ENCODE measurements around the gene PRRT1B.
A peak's percentile ranks its signal among the peaks of the same experiment; 100 is the strongest.
"Not testable (repeated sequence)": the region's sequence is repeated elsewhere in the genome, so short reads cannot be mapped to it uniquely, and the experiment has no call there.

Gene PRRT1B

DNA sequence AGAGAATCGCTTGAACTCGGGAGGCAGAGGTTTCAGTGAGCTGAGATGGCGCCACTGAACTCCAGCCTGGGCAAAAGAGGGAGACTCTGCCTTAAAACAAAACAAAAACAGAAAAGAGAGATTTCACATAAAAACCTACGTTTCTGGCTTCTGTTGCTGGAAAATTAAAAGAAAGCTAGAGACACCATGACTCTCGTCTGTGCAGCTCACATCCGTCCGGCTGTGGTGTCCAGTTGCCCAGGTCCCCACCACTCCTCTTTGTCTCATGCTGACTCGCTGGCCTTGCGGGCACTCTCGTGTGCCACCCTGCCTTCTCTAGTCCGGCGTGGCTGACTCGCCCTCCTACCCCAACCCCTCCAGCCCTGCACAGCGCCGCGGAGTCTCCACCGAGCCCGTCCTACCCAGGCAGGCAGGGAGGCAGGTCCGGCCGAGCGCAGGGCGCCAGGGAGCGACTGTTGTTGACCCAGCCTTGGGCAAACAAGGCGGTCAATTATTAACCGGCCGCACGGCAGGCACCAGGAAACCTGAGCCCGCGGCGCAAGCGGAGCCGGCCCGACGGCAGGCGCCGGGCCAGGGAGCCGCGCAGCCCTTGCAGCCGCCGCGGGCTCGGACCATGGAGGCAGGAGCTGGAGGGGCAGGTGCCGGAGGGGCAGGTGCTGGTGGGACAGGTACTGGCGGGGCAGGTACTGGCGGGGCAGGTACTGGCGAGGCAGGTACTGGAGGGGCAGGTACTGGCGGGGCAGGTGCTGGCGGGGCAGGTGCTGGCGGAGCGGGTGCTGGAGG, at the start of gene PRRT1B:
PRRT1B (plus strand) TSS at position 521 of the 783 bp plus-strand sequence; CDS start at position 614, 93 bp downstream.
- DNase-seq = no peak

DNA sequence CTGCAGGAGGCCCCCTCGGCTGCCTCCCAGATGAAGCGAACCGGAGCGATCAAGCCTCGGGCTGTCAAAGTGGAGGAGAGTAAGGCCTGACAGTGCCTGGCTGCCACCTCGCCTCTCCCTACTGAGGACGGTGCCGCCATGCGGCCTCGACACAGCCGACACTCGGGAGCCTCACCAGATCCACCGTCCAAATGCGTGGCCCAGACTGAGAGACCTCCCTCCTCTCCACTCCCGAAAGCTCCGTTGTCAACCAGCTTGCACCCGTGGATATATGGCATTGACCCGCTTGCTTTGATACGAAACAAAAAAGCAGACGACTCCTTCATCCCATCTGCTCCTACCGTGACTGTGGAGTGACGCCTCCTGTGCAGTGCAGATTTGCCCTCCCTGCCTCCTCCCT, 49.5 kb upstream of the PRRT1B start:
- DNase-seq = no peak

DNA sequence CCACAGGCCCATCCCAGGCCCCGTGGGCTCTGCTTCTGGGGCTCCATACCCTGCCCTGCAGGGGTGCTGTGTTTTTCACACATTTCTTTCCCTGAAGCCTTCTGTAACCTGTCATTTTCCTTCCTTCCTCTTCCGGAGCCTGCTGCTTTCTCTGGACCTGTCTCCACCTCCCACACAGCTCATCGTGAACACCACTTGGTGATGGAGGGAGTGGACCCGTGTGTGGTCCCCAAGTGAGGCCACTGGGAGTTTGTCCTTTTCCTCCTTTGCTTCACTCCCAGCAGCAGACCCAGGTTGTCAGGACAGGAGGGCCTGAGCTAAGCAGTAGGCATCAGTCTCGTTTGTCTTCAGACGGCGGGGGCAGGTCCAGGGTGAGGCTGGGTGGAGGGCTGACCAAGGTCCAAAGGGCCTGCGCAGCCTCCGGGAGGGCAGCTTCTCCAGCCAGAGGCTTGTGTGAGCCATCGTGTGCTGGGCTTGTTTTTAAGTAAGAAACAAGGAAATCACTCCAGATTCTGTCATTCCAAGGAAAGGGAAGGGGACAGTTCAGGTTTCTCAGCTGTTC, 48.4 kb upstream of the PRRT1B start:
- no peak for DNase-seq

DNA sequence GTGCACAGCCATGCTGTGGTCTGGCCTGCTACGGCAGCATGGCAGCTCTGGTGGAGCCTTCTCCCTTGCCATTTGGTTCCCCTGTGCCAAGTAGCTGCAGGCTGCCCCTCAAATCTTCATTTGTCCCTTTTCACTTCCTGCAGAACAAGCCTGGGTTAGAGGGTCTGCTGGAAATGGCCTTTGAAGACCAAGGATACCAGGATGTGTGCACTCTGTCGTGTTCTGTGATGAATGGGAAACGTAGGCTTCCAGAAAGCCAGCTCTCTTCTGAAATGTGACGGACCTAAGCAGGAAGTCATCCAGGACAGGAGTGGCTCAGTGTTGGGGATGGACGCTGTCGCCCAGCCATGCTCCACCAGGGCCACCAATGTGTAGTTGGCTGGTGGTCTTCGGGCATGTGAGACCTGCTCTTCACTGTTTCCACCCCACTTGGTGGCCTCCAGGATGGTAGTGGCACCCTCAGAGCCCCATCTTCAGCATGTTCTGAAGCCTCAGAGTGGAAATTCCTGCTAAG, 46.0 kb upstream of the PRRT1B start:
- no peak for DNase-seq

DNA sequence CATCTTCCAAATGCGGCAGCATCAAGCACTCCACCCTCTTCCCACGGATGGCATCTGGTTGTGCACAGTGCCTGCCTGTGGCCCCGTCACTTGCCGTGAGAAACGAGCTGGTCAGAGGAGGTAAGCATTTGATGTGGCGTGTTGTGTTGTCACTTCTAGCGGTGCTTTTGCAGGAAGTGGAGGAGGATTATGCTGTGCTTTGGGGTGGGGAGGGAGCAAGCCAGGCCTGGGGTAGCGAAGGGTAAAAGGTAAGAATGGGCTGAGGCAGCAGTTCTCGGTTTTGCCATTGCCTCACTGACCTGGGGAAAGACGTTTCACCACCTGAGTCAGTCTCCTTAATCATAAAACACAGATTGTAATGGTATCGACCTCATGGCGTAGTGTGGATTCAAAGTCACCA, 44.9 kb upstream of the PRRT1B start:
- peak; percentile 64 for DNase-seq

DNA sequence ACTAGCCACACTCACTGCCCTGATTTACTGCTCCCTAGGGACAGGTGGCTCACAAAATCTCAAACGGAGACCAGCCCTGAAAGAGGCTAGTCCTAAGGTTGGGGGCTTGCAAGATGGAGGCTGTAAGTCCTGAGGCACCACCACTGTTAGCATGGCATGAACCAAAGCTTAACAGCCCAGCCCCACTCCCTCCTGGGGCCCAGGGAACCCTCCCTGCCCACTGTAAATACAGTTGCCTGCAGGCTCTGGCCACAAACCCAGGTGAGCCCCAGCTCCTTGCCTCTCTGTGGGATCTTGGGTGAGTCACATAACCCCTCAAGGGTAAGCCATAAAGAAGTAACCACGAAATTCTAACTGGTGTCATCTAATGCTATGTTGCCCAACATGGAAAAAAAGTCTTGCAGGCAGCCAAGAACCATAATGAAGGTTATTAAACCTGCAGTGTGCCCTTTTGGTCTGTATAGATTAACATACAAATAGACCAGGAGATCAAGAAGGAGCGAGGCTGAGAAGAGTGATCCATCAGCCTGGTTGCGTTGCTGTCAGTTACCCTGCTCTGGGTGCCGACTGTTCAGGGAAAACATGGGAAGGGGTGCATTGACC, 44.3 kb upstream of the PRRT1B start:
- peak; percentile 51 for DNase-seq

DNA sequence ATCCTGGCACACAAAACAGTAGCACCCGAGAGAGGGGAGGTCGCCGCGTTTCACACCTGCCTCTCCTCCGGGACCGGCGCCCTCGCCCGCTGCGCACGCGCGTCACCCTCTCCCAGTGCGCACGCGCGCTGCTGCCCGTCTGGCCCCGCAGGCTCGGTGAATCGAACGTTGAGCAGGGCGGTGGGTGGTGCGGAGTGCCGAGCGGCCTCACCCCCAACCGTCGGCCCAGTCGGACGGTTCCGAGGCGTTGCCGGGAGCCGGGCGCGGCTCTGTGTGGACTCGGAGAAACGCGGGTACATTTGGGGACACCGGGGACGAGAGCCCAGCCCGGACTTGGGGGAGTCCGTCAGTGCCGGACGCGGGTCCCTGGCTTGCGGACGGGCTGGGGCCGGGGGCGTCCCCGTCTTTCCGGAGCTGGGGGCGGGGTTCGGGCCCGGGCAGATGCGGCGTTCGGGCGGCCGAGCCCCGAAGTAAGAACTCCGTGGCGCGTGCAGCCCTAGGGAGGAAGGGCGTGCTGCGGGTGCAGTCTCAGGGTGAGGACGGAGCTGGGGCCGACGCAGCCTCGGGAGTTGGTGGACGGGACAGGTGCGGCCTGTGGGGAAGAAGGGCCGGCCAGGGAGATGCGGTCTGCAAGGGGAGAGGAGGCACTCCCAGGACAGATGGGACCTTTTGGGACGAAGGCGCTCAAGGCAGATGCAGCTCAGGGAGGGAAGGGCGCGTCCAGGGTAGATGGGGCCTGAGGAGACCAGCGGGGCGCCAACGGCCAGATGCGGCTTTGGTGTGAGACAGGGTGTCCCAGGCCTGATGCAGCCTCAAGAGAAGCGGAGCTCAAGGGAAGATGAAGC, 42.3 kb upstream of the PRRT1B start, which contains the start of gene POMT1:
POMT1 (plus strand) TSS at position 138 of the 845 bp plus-strand sequence. CDS start 1,301 bp downstream, outside the sequence.
- DNase-seq = peak; percentile 85

DNA sequence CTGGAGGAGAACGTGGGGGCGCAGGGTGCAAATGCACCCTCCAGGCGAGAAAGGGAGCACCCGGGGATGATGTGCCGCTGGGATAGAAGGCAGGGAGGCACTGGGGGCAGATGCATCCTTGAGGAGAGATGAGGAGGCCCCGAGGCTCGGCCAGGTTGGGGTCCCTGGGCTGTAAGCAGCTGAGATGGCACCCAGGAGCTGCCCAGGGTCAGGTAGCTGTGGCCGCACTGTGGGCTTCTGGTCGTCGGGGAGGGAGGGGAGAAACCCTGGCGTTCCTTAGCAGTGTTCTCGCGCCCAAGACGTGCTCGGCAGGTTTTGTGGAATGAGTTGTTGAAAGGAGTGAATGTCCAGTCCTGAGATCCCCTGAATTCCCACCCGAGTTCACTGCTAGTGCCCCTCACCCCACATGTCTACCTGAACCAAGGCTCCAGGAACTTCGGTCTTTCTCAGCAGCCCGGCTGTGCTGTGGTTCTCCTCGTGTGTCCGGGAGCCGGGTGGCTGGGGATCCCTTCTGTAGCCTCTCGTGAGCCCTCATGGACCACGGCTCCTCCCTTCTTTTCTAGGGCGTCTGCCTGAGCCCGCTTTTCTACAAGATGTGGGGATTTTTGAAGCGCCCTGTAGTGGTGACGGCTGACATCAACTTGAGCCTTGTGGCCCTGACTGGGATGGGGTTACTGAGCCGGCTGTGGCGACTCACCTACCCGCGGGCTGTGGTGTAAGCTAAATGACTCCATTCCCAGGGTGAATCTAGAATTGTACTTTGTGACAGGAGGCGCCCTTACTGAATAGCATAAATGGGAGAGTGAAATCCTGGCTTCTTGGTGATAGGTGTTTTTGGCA, 41.5 kb upstream of the PRRT1B start:
- DNase-seq = peak; percentile 57

DNA sequence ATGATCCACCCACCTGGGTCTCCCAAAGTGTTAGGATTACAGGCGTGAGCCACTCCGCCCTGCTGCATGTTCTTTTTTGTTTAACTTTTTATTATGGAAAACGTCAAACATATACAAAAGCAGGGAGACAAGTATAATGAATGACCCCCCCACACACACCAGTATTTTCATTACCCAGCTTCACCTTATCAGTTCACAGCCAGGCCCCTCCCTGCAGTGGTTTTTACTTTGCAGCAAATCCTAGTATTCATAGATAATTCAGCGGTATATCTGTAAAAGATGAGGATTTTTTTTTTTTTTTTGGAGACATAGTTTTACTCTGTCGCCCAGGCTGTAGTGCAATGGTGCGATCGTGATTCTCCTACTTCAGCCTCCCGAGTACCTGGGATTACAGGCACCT, 40.3 kb upstream of the PRRT1B start:
- no peak for DNase-seq

DNA sequence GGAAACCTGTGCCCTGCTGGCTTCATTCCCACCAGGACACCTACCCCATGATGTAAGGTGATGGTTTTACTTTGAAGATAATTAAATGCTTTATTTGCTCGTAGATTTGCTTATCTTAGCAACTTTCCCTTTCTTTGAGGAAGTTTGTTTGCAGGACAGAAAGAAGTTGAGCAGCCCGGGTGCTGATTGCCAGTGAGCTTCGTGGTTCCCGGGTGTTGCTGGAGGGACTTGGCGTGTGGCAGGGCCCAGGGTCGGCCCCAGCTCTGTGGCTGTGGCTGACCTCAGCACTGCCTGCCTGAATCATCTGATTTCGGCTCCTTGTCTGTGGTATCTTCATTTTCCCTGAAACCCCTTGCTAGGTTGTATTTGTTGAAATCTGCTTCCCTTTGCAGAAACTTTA, 33.9 kb upstream of the PRRT1B start:
- DNase-seq = no peak

DNA sequence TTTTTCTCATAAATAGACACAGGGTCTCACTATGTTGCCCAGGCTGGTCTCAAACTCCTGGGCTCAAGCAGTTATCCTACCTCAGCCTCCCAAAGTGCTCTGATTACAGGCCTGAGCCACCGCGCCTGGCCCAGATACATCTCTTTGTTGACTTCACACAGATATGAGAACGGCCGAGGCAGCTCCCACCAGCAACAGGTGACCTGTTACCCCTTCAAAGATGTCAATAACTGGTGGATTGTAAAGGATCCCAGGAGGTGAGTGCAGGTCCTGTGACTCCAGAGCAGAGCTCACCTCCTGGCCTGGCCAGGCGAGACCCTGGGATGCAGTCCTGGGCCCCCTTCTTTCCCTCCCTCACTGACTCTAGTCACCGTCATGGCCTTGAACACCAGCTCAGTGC, 33.4 kb upstream of the PRRT1B start:
- DNase-seq = no peak

DNA sequence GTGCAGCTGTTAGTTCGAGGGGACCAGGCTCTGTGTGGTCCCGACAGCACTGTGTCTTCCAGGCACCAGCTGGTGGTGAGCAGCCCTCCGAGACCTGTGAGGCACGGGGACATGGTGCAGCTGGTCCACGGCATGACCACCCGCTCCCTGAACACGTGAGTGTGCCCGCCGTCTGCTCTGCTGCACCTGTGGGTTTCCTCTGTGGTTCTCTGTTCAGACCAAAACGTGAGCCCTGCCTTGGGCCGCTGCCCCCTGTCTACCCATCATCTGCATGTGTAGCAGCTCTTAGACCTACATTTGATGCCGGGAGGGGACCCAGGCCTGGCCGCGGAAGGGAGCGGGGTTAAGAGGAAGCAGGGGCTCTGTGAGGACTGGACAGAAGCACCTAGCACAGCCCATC, 32.1 kb upstream of the PRRT1B start:
- DNase-seq = no peak

DNA sequence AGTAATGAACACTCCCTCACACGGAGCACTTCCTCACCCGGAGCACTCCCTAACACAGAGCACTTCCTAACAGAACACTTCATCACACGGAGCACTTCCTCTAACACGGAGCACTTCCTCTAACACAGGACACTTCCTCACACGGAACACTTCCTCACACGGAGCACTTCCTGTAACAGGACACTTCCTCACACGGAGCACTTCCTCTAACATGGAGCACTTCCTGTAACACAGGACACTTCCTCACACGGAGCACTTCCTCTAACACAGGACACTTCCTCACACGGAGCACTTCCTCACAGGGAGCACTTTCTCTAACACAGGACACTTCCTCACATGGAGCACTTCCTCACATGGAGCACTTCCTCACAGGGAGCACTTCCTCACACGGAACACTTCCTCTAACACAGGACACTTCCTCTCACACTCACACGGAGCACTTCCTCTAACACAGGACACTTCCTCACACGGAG, 29.7 kb upstream of the PRRT1B start:
- DNase-seq = not testable (repeated sequence)

DNA sequence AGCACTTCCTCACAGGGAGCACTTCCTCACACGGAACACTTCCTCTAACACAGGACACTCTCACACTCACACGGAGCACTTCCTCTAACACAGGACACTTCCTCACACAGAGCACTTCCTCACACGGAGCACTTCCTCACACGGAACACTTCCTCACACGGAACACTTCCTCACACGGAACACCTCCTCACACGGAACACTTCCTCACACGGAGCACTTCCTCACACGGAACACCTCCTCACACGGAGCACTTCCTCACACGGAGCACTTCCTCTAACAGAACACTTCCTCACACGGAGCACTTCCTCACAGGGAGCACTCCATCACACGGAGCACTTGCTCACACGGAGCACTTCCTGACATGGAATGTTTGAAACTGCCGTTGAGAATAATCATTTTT, 29.2 kb upstream of the PRRT1B start:
- no peak for DNase-seq

DNA sequence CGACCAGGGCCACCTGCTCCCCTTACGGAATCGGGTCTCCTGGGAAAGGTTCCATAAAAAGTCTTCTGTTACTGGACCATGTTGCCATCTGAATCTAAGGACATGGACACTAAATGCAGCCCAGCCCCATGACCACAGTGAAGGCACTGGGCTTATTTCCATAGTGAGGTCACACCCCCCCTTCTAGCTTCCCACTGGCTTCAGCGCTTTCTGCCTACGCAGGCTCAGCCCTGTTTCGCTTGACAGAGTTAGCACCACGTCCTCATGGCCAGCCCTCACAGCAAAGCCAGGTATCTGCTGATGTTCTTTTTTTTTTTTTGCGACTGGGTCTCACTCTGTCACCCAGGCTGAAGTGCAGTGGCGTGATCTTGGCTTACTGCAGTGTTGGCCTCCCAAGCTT, 28.4 kb upstream of the PRRT1B start:
- no peak for DNase-seq

DNA sequence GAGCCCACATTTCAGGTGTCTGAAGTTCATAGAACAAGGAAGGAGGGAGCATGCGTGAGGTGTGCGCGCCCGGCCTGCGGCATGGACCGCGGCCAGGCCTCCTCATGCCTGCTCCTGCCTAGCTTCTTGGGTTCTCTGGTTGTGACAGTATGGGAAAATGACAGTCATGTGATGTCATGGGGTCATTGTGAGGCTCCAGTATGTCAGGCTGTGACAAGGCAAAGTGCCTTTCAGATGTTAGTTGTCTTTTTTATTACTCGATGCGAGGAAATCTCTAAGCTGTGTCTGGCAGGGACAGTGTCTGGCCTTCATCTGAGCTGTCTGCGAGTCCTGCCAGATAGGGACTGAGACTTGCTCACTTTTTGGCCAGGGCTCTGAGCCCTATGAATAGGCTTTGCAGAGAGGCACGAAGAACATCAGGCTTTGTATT, 27.5 kb upstream of the PRRT1B start:
- no peak for DNase-seq

DNA sequence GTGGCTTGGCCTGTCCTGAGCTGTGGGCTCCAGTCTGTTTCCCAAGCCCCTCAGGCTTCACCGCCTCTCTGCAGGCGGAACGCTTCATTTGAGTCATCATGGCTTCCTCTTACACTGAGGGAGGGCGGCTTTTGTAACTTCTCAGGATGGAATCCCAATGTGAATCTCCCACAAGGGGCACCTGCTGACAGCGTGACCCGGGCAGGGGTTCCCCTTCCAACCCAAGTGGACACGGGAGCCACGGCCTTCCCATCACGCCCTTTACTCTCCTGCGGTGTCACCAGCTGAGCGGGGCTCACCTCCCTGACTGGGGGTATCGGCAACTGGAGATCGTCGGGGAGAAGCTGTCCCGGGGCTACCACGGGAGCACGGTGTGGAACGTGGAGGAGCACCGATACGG, 26.8 kb upstream of the PRRT1B start:
- no peak for DNase-seq

DNA sequence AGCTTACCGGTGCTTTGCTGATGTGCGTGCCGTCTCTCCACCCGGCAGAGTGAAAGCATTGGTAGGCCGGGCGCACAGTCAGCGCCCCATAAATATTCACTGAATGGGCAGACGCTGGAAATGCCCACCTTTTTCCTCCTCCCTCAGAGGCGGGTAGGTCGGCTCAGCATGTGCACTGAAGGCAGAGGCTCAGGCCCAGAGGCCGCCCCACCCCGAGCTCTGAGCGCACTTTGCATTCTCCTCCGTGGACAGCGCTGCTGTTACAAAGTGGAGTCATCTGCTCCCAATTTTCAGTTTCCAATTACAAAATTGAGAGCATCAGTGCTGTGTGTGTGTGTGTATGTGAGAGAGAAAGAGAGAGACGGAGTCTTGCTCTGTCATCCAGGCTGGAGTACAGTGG, 24.8 kb upstream of the PRRT1B start:
- DNase-seq = no peak

DNA sequence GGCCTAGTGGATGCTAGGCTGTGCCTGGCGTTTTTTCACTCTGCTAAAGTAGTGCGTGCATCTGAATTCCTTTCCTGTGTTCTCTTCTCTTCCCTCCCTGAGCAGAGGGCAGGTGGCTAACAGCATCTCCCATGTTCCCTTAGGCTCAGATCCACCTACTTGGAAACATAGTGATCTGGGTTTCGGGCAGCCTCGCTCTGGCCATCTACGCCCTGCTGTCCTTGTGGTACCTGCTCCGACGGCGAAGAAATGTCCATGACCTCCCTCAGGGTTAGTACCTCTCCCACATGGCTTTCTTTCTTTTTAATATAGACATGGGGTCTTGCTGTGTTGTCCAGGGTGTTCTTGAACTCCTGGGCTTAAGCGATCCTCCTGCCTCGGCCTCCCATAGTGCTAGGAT, 24.1 kb upstream of the PRRT1B start:
- no peak for DNase-seq

DNA sequence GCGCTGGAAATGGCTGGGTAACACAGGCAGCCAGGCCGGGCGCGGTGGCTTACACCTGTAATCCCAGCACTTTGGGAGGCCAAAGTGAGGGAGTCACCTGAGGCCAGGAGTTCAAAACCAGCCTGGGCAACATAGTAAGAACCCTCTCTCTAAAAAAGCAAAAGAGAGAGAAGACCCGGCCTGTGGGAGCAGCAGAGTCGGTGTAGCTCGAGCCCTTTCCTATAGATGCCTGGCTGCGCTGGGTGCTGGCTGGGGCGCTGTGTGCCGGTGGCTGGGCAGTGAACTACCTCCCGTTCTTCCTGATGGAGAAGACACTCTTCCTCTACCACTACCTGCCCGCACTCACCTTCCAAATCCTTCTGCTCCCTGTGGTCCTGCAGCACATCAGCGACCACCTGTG, 23.5 kb upstream of the PRRT1B start:
- no peak for DNase-seq

DNA sequence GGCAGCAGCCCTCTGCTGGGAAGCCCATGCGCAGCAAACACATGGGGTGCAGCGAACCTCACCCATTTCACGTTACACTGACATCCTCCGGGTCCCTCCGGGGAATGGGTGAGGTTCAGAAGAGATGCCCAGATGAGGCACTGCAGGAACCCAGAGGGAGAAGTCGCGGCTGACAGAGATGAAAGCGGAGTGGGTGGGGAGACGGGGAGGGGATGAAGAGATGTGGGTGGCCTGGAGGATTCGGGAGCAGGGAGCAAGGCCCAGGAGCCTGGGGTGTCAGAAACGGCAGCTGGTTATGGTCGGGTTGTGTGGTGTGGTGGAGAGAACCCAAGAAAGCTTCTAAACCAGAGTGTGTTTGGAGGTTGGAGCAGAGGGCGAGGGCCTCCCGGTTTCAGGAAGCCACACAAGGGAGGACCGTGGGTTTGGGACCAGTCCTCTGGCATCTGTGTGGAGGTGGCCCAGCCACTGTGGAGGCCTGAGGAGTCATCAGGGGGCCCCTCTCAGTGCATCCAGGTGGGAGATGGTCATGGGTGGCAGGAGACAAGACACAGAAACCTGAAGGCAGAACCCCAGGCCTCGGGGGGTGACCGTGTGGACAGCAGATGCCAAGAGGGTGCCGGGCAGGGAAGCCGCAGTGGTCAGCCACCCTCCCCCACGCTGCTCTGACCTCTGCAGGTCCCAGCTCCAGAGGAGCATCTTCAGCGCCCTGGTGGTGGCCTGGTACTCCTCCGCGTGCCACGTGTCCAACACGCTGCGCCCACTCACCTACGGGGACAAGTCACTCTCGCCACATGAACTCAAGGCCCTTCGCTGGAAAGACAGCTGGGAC, 22.9 kb upstream of the PRRT1B start:
- DNase-seq = no peak
